NB4 (cell line): Measurements from ENCODE around the gene CCDC120.

Experiments
- POLR2A ChIP-seq: IDR thresholded peaks from 2 replicates; pipeline ENCODE4 v1.6.1; 2011; ENCODE audit warnings: mild to moderate bottlenecking; ENCODE audit not compliant: insufficient read length; ENCODE audit errors: extremely low read depth
- TF ChIP-seq, protein P1 (sequence below): IDR thresholded peaks from one replicate; pipeline ENCODE4 v1.5.1; 2012; ENCODE audit warnings: low read depth, low read length

DNA sequence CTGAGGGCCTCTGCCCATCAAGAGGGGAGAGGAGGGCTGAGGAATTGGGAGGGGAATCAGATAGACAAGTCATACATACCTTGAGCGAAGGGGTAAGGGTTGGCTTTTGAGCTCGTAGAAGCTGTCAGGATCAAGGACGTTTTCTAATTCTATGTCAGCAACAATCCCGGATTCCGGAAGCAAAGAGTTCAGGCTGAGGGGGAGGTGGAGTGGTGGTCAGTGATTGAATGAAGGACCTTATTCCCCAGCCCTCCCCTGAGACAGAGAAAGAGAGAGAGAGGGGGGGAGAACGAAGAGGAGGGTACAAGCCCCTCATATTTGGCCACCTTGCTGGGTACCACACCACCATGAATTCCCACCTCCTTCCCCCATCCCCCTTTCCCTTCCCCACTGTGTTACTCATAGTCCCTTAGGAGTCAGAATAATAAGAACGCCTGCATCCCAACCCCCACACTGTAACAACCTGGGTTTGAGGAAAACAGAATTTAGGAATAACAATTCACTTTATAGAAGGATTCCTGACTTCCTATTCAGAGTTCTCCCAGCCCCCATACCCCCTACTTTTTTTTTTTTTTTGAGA is 18.3 kb upstream of the CCDC120 start:
- TF ChIP-seq, protein P1, sequence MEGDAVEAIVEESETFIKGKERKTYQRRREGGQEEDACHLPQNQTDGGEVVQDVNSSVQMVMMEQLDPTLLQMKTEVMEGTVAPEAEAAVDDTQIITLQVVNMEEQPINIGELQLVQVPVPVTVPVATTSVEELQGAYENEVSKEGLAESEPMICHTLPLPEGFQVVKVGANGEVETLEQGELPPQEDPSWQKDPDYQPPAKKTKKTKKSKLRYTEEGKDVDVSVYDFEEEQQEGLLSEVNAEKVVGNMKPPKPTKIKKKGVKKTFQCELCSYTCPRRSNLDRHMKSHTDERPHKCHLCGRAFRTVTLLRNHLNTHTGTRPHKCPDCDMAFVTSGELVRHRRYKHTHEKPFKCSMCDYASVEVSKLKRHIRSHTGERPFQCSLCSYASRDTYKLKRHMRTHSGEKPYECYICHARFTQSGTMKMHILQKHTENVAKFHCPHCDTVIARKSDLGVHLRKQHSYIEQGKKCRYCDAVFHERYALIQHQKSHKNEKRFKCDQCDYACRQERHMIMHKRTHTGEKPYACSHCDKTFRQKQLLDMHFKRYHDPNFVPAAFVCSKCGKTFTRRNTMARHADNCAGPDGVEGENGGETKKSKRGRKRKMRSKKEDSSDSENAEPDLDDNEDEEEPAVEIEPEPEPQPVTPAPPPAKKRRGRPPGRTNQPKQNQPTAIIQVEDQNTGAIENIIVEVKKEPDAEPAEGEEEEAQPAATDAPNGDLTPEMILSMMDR = no peak
- no peak for TF ChIP-seq POLR2A
